Measurements from ENCODE around the gene PDE4B.

DNA sequence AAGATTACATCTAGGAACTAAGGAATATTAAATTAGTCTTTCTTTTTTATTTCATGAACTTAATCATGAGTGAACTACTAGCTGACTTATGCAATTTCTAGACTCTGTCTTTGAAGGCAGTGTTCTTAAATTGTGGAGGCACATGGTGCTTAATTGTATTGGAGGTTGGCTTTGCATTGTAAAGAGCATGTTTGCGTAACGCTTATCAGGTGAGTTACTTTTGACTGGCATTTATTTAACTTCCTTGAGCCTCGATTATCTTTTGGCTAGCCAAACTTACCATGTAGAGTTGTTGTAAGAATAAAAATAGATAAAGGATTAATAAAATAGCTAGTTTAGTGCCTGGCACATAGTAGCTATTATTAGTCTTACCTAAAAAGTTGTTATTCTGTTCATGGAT is 262.4 kb downstream of the PDE4B start:
- TF ChIP-seq, protein P1, sequence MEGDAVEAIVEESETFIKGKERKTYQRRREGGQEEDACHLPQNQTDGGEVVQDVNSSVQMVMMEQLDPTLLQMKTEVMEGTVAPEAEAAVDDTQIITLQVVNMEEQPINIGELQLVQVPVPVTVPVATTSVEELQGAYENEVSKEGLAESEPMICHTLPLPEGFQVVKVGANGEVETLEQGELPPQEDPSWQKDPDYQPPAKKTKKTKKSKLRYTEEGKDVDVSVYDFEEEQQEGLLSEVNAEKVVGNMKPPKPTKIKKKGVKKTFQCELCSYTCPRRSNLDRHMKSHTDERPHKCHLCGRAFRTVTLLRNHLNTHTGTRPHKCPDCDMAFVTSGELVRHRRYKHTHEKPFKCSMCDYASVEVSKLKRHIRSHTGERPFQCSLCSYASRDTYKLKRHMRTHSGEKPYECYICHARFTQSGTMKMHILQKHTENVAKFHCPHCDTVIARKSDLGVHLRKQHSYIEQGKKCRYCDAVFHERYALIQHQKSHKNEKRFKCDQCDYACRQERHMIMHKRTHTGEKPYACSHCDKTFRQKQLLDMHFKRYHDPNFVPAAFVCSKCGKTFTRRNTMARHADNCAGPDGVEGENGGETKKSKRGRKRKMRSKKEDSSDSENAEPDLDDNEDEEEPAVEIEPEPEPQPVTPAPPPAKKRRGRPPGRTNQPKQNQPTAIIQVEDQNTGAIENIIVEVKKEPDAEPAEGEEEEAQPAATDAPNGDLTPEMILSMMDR (IDR thresholded peaks at IDR 0.05 in 2 of 3, conservative IDR thresholded peaks at IDR 0.05 in 1 of 3; ENCODE audit: insufficient read depth in 2 of 3, low read depth in 1 of 3, low read length in 3 of 3), result no peak
- TF ChIP-seq CEBPB (tag; IDR thresholded peaks at IDR 0.05), result no peak
- TF ChIP-seq EZH2 (IDR thresholded peaks at IDR 0.05; ENCODE audit: borderline replicate concordance, low read depth, low read length), result no peak
- no peak for TF ChIP-seq GABPB2 (CRISPR knock-in tag; conservative IDR thresholded peaks at IDR 0.05)
- TF ChIP-seq DPF2 (IDR thresholded peaks at IDR 0.05), result no peak
- TF ChIP-seq GABPA (tag; conservative IDR thresholded peaks at IDR 0.05; ENCODE audit: low read depth), result no peak
- no peak for TF ChIP-seq ZC3H11A (IDR thresholded peaks at IDR 0.05; ENCODE audit: low read depth, low read length)
- no peak for TF ChIP-seq MTA3 (IDR thresholded peaks at IDR 0.05; ENCODE audit: borderline replicate concordance)
- no peak for TF ChIP-seq ZNF239 (CRISPR knock-in tag; IDR thresholded peaks at IDR 0.05)
- TF ChIP-seq, protein P2, sequence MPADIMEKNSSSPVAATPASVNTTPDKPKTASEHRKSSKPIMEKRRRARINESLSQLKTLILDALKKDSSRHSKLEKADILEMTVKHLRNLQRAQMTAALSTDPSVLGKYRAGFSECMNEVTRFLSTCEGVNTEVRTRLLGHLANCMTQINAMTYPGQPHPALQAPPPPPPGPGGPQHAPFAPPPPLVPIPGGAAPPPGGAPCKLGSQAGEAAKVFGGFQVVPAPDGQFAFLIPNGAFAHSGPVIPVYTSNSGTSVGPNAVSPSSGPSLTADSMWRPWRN (IDR thresholded peaks at IDR 0.05; ENCODE audit: low read depth), result no peak
- no peak for TF ChIP-seq POLR2A (conservative IDR thresholded peaks at IDR 0.05)
- TF ChIP-seq, protein P3, sequence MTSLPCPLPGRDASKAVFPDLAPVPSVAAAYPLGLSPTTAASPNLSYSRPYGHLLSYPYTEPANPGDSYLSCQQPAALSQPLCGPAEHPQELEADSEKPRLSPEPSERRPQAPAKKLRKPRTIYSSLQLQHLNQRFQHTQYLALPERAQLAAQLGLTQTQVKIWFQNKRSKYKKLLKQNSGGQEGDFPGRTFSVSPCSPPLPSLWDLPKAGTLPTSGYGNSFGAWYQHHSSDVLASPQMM (CRISPR knock-in tag; IDR thresholded peaks at IDR 0.05), result no peak
- TF ChIP-seq TEAD2 (tag; IDR thresholded peaks at IDR 0.05), result no peak
- TF ChIP-seq, protein P4, sequence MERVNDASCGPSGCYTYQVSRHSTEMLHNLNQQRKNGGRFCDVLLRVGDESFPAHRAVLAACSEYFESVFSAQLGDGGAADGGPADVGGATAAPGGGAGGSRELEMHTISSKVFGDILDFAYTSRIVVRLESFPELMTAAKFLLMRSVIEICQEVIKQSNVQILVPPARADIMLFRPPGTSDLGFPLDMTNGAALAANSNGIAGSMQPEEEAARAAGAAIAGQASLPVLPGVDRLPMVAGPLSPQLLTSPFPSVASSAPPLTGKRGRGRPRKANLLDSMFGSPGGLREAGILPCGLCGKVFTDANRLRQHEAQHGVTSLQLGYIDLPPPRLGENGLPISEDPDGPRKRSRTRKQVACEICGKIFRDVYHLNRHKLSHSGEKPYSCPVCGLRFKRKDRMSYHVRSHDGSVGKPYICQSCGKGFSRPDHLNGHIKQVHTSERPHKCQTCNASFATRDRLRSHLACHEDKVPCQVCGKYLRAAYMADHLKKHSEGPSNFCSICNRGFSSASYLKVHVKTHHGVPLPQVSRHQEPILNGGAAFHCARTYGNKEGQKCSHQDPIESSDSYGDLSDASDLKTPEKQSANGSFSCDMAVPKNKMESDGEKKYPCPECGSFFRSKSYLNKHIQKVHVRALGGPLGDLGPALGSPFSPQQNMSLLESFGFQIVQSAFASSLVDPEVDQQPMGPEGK (CRISPR knock-in tag; IDR thresholded peaks at IDR 0.05; ENCODE audit: borderline replicate concordance), result no peak
